Heart right ventricle (tissue), 16 donors: ENCODE results near the gene FAM184A. TPM values are rescaled to one million over a fixed set of nuclear protein-coding genes. Genes with fewer than 3 reads are reported as not detected.
"Not testable (repeated sequence)": the region's sequence is repeated elsewhere in the genome, so short reads cannot be mapped to it uniquely, and the experiment has no call there.

Experiments
- ATAC-seq, 8 donors: fragments of 200-7000 bp; cut with Tn5 transposase; one replicate each; pipeline ENCODE4 v1.9.1; 2020; ENCODE audit warnings: mild to moderate bottlenecking in 8 of 8, moderate library complexity in 8 of 8, moderate number of reproducible peaks in 1 of 8
- DNase-seq, 2 donors: peaks; one replicate each; pipeline ENCODE4 v3.0.0-alpha.2; 2020
- H3K27ac ChIP-seq, 10 donors: fragments of 200-600 bp; sonication (generic) in 2 of 10; one replicate each; pipeline versions ENCODE4 v1.5.0 to v1.8.0; 2020 to 2022; ENCODE audit warnings: mild to moderate bottlenecking in 3 of 10
- H3K27me3 ChIP-seq, 7 donors: fragments of 200-600 bp; one replicate each; pipeline ENCODE4 v1.8.0; 2021 to 2022; ENCODE audit warnings: mild to moderate bottlenecking in 2 of 7
- H3K36me3 ChIP-seq, 9 donors: fragments of 200-600 bp; sonication (generic) in 1 of 9; one replicate each; pipeline versions ENCODE4 v1.5.0 to v1.8.0; 2020 to 2022; ENCODE audit warnings: mild to moderate bottlenecking in 2 of 9
- H3K4me1 ChIP-seq, 9 donors: fragments of 200-600 bp; sonication (generic) in 1 of 9; one replicate each; pipeline versions ENCODE4 v1.5.0 to v1.8.0; 2020 to 2022; ENCODE audit warnings: mild to moderate bottlenecking in 4 of 9
- H3K4me3 ChIP-seq, 10 donors: fragments of 200-600 bp; sonication (generic) in 2 of 10; one replicate each; pipeline versions ENCODE4 v1.5.0 to v1.8.0; 2020 to 2022; ENCODE audit warnings: mild to moderate bottlenecking in 7 of 10, moderate library complexity in 2 of 10
- H3K9me3 ChIP-seq, 11 donors: fragments of 200-600 bp in 10 of 11; sonication (generic) in 2 of 11; one replicate each; pipeline versions ENCODE4 v1.5.0 to v1.8.0; 2013 to 2022; ENCODE audit warnings: mild to moderate bottlenecking in 2 of 11, control low read depth in 1 of 11, moderate library complexity in 1 of 11
- WGBS, 2 donors: extraction: QIAGEN DNeasy Blood & Tissue Kit; methylation state at CpG; one replicate each; pipeline ENCODE4 v1.1.7; 2013; ENCODE audit warnings: inconsistent platforms in 1 of 2; 5-methylcytosine and 5-hydroxymethylcytosine counted together
- intact Hi-C, 10 donors: fragments of 100-400 bp; cut with DNase I; formaldehyde crosslinking; loops; one replicate each; pipeline versions ENCODE4 v1.11.1 to v1.14.2; 2022
- polyA plus RNA-seq, 2 donors: library from polyadenylated mRNA; stranded (reverse); fragments of 200-250 nt; gene quantifications; one replicate each; pipeline ENCODE4 v1.2.3, GENCODE V29; 2013
- total RNA-seq, 10 donors: library from RNA; stranded (reverse); fragmentation: NEBNext Ultra II Directional in 3 of 10; extraction: Animal tissue kit (Norgen Biotek cat#: 25700) in 3 of 10; gene quantifications; one replicate each; pipeline versions ENCODE4 v1.2.1 to v1.2.4, GENCODE V29; 2021 to 2023
- TF ChIP-seq, protein P1 (sequence below), 9 donors: fragments of 200-600 bp; sonication (generic) in 2 of 9; IDR thresholded peaks; one replicate each; pipeline versions ENCODE4 v1.5.0 to v1.8.0; 2021 to 2022; ENCODE audit warnings: antibody characterized with exemption in 9 of 9, mild to moderate bottlenecking in 5 of 9, moderate library complexity in 1 of 9
- donor health status: Arrhythmogenic right ventricular cardiomyopathy.
- donor health status: ischemic (EF 13 %, LVEDD 7.1; RV severe dilation, severe dysfunction).
- donor health status: healthy with polysubstance abuse.
- donor health status: DM: no; HTN: yes; CAD: no.
- donor health status: DM: no; HTN: no; CAD: no.
- donor health status: ischemic (EF 25% LVEDD 6.9; RV normal size, moderate dysfunction).
- donor health status: ischemic (EF 25% LVEDD 5.7; RV mildly dilated, moderate dysfunction).
- donor health status: healthy.
- donor health status: DM: yes; HTN: yes; CAD: no.
- donor health status: Ischemic cardiomyopathy.
- donor health status: ischemic (EF 35%, LVEDD 5.7; RV mildly dilated, moderate dysfunction).
- donor health status: nonischemic (EF 11% LVEDD 7.7; RV severe dilation, severe dysfunction).
- donor health status: DM: yes; HTN: yes; CAD: no.
- donor health status: PGD.
- donor health status: ischemic (EF 29% LVEDD 5.4; RV normal size, mild dysfunction).
- donor health status: nonischemic (EF 23%, LVEDD 6.1; RV moderate dilation, normal function).

The FAM184A gene
- total and polyA plus RNA-seq, 12 donors: 0.16 to 3.0 (median 0.42) TPM

- DNase-seq (no peak), ATAC-seq (no peak)
- no peaks in the 10 kb centered on the region for H3K9me3 ChIP-seq
- H3K4me3 ChIP-seq: no peak overlapping the region
- TF ChIP-seq, protein P1, sequence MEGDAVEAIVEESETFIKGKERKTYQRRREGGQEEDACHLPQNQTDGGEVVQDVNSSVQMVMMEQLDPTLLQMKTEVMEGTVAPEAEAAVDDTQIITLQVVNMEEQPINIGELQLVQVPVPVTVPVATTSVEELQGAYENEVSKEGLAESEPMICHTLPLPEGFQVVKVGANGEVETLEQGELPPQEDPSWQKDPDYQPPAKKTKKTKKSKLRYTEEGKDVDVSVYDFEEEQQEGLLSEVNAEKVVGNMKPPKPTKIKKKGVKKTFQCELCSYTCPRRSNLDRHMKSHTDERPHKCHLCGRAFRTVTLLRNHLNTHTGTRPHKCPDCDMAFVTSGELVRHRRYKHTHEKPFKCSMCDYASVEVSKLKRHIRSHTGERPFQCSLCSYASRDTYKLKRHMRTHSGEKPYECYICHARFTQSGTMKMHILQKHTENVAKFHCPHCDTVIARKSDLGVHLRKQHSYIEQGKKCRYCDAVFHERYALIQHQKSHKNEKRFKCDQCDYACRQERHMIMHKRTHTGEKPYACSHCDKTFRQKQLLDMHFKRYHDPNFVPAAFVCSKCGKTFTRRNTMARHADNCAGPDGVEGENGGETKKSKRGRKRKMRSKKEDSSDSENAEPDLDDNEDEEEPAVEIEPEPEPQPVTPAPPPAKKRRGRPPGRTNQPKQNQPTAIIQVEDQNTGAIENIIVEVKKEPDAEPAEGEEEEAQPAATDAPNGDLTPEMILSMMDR (IDR thresholded peaks at IDR 0.05): no peak
- H3K27me3 ChIP-seq: no peaks in the 10 kb centered on the region
- WGBS, 2 donors: 99 to 100% methylated on average over 2 of the region's 2 CpGs
- H3K4me1 ChIP-seq: no peaks in the 10 kb centered on the region
- intact Hi-C loops: no loop called here
- H3K36me3 ChIP-seq: no peaks in the 10 kb centered on the region
- H3K27ac ChIP-seq: no peak overlapping the region
These were observed 57.6 kb downstream of the FAM184A start for GRCh38 chr6:119020597-119021561.

GRCh38 chr6:119015165-119015564 lies 63.3 kb downstream of the FAM184A start:
- intact Hi-C loops, H3K9me3 ChIP-seq, H3K36me3 ChIP-seq, ATAC-seq, H3K4me3 ChIP-seq, H3K27ac ChIP-seq, H3K4me1 ChIP-seq, DNase-seq, H3K27me3 ChIP-seq: not testable (repeated sequence)
- 98% methylated on average over 14 to 22 of the region's 22 CpGs for WGBS, 2 donors

GRCh38 chr6:119012521-119012920 lies 65.9 kb downstream of the FAM184A start:
- H3K36me3 ChIP-seq: no peaks in the 10 kb centered on the region
- TF ChIP-seq, protein P1 (IDR thresholded peaks at IDR 0.05): no peak
- H3K4me3 ChIP-seq: no peak overlapping the region
- 95% methylated on average over 1 of the region's 1 CpG for WGBS, 2 donors
- peaks cover 0 to 4% (median 0%) of the 10 kb centered on the region in 11 donors for H3K9me3 ChIP-seq
- H3K27me3 ChIP-seq: no peaks in the 10 kb centered on the region
- no peak for DNase-seq
- no peaks in the 10 kb centered on the region for H3K4me1 ChIP-seq
- H3K27ac ChIP-seq: no peak overlapping the region
- ATAC-seq: no peak
- intact Hi-C loops: no loop called here

DNA sequence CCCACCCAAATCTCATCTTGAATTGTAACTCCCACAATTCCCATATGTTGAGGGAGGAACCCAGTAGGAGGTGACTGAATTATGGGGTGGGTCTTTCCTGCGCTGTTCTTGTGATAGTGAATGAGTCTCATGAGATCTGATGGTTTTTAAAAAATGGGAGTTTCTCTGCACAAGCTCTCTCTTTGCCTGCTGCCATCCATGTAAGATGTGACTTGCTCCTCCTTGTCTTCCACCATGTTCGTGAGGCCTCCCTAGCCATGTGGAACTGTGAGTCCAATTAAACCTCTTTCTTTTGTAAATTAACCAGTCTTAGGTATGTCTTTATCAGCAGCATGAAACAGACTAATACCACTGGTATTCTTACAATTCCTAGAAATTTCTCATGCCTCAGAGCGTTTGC lies 69.2 kb downstream of the FAM184A start:
- WGBS, 2 donors: 95% methylated on average over 3 of the region's 3 CpGs
- DNase-seq, ATAC-seq, H3K9me3 ChIP-seq, H3K4me1 ChIP-seq, H3K4me3 ChIP-seq, H3K36me3 ChIP-seq, H3K27me3 ChIP-seq, intact Hi-C loops, H3K27ac ChIP-seq: not testable (repeated sequence)

DNA sequence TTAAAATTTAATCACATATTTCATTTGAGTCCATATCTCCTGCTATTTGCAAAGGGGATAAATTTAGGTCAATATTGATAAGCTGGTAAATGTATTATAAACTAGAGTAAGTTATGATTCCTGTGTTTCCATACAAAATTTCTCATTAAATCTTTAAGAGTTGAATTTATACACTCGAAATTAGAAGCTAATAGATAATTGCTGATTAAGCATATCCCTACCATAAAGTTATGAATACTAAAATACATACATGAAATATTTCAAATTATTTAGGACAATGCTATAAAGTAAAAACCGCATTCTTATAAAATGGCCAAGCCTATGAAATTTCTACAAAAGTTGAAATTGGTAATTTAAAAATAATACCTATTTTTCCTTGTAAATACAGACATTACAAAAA lies 71.5 kb downstream of the FAM184A start:
- no peaks in the 10 kb centered on the region for H3K4me1 ChIP-seq
- no peaks in the 10 kb centered on the region for H3K36me3 ChIP-seq
- no peak overlapping the region for H3K4me3 ChIP-seq
- intact Hi-C loops: no loop called here
- DNase-seq: no peak
- ATAC-seq: no peak
- H3K9me3 ChIP-seq: peaks cover 0 to 4% (median 0%) of the 10 kb centered on the region in 11 donors
- H3K27ac ChIP-seq: no peak overlapping the region
- 94 to 96% methylated on average over 2 of the region's 2 CpGs for WGBS, 2 donors
- no peaks in the 10 kb centered on the region for H3K27me3 ChIP-seq
- TF ChIP-seq, protein P1 (IDR thresholded peaks at IDR 0.05): no peak
